Epidermal melanocyte (primary cell): ENCODE results near the gene HTR3D.
"Not testable (repeated sequence)": the region's sequence is repeated elsewhere in the genome, so short reads cannot be mapped to it uniquely, and the experiment has no call there.

Experiments used
- DNase-seq: peaks from one replicate; pipeline ENCODE4 v3.0.0; 2011; ENCODE audit warnings: low spot score; ENCODE audit not compliant: insufficient read length

Gene HTR3D, protein sequence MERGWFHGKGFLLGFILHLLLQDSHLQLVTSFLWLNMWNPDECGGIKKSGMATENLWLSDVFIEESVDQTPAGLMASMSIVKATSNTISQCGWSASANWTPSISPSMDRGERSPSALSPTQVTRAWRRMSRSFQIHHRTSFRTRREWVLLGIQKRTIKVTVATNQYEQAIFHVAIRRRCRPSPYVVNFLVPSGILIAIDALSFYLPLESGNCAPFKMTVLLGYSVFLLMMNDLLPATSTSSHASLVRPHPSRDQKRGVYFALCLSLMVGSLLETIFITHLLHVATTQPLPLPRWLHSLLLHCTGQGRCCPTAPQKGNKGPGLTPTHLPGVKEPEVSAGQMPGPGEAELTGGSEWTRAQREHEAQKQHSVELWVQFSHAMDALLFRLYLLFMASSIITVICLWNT

DNA sequence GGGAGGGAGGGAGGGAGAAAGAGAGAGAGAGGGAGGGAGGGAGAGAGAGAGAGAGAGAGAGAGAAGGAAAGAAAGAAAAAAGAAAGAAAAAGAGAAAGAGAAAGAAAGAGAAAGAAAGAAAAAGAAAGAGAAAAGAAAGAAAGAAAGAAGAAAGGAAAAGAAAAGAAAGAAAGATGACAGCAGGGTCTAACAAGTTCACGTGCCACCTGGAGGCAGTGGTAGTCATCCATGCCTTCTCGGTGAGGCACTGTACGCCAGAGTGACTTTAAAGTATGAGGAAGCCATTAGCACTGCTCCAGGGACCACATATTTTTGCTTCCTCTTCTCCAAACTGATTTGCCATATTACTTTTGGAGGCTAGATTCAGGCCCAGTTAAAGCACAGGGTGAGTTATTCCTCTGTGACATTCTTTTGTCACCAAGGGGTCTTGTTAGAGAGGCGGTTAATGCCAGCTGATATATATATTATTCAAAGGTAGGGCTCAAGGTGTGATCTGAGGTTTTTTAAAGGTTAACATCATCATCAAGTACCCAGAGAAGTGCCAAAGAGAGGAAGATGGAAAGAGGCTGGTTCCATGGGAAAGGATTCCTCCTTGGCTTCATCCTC is at the start of gene HTR3D:
Gene HTR3D (plus strand): TSS at position 556 of the 606 bp plus-strand sequence. CDS start 0 bp downstream, at position 556.
- DNase-seq = no peak

DNA sequence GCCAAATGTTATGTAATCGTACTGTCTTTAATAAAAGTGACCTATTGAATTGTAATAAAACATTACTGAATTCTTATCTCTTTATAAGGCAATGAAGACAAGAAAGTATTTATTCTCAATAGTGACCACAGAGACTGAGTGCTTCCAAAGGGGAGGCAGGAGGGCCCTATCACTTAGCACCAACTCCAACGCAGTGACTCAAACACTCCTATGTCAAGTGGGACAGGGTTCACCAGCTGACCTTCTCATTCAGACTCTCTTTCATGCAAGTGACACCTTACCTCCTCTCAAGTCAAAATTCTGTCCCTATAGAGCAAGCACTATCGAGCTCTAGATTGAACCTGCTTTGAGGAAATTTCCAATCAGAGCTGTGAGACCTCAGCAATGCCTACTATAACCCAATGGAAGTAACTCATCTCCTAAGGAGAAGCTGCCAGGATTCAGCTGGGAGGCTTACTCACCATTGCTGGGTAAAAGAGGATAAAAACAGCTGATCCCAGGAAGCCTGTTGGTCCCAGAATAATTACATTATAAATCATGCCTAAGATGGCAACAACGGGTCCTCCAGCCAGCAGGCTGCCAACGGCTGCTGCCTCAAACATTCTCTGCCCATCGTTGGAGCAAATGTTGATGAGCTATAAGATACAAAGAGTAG is 49.4 kb upstream of the HTR3D start:
- no peak for DNase-seq

DNA sequence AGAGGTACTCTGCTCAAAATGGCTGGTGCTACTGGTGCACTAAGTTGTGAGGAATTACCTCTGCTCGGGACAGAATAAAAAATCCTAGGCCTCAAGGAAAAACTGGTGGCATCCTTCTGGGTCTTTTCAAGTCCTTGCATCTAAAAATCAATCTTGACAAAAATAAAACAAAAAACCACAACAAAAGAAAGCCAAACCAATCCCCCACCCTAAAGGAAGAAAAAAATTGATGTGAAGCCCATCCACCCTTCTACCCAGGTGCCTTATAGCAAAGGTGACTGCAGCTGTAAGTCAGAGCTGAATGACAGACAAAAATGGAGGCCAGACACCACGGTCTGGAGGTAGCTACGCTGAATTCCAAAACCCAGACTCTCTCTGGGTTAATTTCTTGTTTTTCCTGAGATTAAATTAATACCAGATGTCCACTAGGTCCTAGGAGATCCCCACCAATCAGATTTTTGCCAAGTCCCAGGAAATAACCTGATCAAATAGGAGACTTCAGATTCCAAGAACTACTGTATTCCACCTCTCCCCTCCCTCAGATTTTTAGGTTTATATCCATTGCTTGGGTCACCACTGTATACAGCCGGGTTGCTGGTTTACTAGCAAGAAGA is 47.3 kb upstream of the HTR3D start:
- no peak for DNase-seq

DNA sequence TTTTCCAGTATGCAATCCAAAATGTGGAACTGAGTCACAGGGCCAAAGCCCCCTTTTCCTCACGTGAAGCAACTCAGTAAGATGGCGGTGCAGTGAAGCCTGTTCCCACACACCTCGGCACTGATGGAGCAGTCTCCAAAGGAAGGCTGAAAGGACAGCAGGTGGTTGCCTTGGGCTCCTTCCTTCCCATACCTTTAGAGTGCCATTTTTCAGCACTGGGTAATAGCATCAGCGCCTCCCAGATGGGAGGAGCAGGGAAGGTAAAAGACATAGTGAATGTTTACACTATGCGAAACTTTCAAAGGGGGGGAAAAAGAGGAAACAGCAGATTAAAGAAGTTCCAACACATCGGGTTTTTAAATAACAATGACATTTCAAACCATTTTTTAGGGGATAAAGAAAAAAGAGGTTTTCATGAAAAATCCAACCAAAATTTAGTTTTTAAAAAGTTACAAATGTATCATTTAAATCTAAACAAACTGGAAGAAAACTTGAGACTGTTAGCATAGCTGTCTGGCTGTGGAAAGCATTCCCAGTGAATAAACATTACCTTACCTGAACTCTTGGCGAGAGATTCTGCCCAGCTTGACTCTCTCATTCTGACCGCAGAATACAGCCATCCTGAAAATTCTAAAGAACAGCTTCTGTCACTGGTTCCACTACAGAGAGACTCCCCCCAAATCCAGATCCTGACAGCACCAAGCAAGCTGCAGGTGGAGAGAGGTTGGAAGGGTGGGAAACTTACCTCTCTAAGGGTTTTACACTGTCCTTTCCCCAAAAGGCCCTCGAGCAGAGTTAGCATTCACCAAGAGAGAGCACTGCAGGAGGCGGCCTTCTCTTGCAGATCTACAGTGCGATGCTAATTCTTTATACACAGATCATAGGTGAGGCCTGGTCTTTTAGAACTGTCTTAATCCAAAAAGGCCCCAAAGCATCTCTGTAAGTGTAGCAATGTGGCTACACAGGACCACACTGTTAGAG is 46.5 kb upstream of the HTR3D start:
- DNase-seq = no peak

DNA sequence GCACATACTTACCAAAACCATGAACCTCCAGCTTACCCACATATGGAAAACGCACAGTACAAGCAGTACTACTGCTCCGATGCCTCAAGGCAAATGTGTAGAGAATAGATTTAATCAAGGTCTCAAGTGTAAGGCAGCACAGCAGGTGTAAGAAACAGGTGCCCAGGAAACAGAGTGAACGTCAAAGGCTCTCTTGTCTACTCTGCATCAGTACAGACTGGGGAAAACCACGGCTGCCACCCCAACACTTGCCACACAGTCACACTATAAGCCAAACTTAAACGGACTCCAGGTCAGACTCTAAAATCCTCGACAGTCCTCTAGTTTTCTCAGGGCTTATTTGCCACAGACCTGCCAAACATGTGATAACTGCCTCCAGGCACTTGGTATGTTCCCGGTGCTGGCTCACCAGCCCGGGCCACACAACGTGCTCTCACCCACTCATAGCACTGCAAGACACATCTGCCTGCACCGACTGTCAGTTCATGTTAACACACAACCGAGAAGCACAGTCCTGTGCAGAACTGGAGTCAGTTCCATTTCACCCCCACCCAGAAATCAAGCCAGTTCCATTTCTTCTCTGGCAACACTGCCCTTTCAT is 44.4 kb upstream of the HTR3D start:
- DNase-seq = no peak

DNA sequence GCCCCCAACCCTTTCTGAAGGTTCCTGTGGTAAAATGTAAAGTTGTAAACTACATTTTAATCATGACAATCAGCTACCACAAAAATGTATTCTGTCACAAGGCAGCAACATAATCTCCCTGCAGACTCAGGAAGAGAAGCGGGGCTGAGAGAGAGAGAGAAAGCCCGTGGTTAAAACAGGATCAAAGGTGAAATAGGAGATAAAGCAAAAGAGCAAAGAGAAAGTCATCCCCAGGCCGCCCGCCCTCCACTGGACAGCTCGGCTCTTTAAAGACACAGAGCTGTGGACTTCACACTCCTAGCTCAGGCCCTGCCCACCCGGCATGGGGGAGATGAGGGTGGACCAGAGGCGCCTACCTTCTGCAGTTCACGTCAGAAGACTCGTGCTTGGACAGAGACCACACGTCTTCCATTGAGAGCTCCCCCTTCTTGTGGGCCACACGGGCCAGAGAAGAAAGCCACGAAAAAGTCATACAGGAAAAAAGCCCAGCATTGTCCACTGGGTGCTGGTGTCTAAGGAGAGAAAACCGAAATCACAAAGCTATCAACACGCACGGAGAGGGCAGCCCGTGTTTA is 43.2 kb upstream of the HTR3D start:
- DNase-seq = no peak

DNA sequence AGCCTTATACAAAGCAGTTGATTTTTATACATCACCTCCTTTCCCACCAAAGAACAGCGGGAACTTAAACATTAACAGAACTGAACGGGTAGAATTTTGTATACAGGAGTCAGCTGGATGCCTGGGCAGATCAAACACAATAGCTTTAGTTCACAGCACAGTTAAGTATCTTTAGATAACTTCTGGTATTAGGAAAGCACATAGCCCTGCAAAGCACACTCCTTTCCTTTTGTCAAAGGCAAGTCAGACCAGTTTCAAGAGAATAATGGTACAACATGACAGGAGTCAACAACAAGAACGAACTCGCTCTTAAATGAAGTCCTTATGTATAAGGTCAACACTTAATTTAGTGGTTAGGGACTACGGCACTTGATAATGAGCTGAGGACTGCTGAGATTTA is 40.1 kb upstream of the HTR3D start:
- no peak for DNase-seq

DNA sequence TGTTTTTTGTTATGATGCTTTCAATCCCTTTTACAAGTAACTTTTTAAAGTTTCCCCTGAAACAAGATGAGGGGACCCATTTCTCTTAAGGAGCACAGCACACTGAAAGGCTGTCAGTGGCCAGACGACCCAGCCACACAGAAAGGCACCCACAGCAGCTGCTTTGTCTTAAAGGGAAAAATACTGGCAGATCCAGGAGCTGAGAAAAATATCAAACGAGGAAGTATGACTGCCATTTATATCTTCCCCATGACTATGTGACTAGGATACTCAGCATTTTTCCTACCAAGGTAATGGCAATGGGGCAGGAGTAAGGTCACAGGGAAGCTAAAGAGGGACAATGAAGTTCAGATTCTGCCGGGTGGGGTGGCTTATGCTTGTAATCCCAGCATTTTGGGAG is 29.8 kb upstream of the HTR3D start:
- DNase-seq = no peak

DNA sequence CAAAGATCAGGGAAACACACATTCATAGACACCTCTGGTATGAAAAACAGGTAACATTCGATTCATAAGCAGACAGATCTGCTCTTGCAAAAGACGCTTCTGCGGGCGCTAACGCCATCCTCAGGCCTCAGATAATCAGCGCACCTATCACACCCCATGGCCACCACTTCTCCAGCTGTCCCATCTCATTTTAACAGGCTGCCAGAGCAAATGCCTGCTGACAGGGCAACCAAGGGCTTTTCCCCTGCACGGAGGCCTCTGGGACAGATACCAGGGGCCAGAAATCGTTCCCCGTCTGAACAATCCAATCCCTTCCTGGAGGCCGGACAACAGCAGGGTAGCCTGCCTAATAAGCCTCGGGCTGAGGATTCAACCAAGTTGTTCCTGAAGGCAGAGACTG is 29.1 kb upstream of the HTR3D start:
- no peak for DNase-seq

DNA sequence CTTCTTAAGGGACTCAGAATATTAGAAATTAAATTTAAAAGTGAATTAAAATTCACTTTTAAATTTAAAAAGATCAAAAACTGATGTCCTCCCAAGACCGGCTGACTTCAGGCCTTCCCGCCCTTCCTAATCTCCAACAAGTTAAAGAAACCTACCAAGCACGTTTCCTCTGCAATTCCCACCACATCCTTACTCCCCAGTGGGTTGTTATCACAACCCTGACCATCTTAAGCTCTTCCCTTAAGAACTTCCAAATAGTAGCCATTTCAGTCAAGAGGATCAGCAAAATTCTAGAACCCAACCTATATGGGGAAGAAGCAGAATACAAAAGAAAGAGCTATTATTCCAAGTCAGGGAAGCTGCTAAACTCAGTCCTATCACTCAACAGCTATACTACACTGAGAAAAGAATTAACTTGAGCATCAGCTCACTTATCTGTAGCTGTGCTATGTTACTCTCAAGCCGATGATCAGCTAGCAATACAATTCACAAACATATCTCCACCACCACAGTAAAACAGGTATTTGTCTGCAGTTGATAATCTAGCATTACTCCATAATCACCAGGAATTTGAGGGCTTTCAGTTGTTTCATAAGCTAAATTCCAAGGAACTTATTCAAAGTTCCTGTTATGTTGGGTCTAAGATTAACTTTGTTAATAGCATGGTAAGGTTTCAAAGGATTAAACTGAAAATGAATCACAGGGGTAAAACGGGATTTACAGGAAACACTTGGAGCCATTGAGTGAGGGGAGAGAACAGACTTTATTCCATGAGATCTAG is 28.2 kb upstream of the HTR3D start:
- no peak for DNase-seq

DNA sequence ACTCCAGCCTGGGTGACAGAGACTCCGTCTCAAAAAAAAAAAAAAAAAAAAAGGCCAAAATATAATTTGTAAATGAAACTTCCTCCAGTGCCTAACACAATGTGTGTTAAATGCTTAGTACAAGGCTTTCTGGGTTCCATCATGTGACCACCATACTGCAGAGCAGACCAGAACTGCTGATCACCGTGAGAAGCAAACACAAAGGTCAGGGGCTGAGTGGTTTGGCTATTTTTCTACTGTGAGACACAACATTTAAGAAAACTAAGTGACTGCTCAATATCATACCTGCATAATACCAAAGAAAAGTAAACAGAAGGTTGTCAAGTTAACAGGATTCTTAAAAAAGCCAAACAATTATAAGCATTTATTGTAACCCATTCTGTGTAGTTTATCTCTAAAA is 27.1 kb upstream of the HTR3D start:
- no peak for DNase-seq

DNA sequence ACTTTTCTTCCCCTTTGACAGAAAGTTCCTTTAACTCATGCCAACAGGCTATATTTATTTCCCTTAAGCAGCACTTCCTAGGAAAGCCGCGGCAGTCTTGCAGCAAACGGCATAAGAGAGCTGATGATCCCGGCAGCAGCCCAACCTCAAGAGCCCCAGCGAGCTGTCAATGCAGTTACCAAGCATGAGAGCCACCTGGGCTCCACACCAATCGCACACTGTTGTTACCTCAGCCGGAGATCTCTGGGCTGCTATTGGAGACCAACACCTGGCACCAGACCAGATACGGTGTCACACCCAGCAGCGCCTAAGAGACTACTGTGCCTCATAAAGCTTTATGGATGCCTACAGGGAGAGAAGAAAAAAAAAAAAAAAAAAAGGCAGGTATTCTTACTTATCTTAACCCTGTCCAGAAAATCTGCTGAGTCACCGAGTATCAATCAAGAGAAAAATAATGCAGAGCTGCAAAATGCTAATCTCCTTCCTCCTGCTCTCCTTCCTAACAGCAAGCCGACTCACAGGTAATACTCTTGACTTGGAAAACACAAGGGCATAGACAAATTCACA is 25.5 kb upstream of the HTR3D start:
- no peak for DNase-seq

DNA sequence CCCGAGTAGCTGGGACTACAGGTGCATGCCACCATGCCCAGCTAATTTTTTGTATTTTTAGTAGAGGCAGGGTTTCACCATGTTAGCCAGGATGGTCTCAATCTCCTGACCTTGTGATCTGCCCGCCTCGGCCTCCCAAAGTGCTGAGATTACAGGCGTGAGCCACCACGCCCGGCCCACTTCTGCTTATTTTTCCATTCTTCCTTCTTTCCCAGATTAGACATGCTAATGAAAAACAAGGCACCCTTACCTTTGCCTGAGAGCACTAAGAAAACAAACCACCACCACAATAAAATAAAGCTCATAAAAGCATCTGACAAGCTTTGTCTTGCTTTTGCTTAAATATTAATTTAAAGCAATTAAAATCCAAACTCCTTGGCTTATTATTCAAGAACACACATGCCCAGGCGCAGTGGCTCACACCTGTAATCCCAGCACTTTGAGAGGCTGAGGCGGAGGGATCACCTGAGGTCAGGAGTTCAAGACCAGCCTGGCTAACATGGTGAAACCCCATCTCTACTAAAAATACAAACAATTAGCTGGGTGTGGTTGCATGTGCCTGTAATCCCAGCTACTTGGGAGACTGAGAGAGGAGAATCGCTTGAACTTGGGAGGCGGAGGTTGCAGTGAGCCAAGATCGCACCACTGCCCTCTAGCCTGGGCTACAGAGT is 24.3 kb upstream of the HTR3D start:
- DNase-seq = not testable (repeated sequence)

DNA sequence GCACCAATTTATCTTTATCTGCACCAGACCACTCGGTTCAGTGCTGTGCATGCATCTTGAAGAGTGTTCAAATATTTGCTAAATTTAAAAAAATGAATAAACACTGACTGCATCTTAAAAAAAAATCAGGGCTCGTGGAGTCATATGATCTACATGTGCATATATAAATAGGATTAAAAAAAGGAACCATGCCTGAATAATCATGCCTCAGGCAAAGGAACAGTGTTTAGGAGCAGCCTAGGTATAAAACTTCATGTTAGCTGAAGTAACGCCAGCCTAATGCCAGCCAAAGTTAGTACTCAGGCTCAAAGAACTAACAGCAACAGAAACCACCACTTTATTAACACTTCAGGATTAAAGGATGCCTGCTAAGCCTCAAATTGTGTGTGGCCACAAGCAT is 23.4 kb upstream of the HTR3D start:
- DNase-seq = no peak

DNA sequence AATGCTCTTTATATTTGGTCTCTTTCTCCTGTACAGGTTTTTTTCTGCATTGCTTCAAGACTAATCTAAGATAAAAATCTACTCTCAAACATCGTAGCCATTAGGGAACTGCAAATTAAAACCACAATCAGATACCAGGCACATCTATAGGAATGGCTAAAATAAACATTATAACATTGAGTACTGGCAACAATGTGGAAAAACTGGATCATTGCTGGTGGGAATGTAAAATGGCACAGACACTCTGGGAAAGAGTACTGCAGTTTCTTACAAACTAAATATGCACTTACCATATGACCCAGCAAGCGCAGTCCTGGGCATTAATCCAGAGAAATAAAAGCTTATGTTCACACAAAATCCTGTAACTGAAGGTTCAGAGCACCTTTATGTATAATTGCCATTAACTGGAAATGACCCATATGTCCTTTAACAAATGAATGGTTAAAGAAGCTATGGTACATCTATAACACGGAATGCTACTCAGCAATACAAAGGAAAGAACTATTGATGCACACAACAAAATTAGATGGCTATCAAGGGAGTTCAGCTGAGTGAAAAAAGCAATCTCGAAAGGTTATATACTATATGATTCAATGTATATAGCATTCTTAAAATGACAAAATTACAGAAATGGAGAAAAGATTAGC is 20.2 kb upstream of the HTR3D start:
- no peak for DNase-seq

DNA sequence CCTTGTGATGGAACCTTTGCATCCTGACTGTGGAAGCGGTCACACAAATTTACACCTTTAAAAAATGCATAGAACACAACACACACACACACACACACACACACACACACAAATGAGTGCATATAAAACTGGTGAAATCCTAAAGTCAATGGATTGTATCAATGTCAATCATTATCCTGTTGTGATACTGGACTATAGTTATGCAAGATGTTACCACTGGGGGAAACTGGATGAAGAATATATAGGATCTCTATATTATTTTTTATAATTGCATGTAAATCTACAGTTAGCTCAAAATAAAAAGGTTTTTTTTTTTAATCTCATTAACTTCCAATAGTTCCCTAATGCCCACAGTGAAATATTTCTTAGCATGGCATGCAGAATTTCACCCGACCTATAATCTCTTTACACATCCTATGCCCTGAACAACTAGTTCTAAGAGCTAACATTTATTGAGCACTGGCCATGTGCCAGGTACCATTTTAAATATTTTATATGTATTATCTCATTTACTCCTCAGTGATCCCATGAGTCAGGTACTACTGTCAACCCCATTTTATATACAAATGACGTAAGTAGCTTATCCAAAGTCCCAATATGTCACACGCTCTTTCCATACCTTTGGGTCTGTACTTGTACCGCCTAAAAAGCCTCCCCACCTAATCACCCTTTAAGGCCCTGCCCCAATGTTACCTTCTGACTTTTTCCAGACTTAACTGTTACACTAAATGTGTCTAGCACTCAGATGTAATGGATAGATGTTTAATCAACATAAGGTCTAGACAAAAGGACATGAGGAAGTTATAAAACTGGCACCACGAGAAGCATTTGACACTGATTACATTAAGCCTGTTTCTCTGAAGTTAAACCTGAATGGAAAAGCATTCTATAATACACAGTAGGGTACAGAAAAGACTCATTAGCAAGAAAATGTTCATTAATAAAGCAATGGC is 19.3 kb upstream of the HTR3D start:
- no peak for DNase-seq
